Measurements from ENCODE around the gene CXorf49.
"Not testable (repeated sequence)": the region's sequence is repeated elsewhere in the genome, so short reads cannot be mapped to it uniquely, and the experiment has no call there.

- TF ChIP-seq CTCF, POLR2A (IDR thresholded peaks at IDR 0.05): not testable (repeated sequence)
Observed at GRCh38 chrX:71676068-71676795, 41.9 kb downstream of the CXorf49 start.

Measured in transverse colon (tissue), 3 donors.